AG09319 (cell line): ENCODE results near the gene EXOC6B.

Experiments used
- DNase-seq: peaks from one replicate; pipeline ENCODE4 v3.0.0-alpha.2; 2010; ENCODE audit warnings: low read depth; ENCODE audit errors: extremely low read depth
- TF ChIP-seq, protein P1 (sequence below): IDR thresholded peaks from 2 replicates; pipeline ENCODE4 v1.5.1; 2011; ENCODE audit warnings: low read depth, mild to moderate bottlenecking, inconsistent platforms, low read length, moderate library complexity

EXOC6B gene

DNA sequence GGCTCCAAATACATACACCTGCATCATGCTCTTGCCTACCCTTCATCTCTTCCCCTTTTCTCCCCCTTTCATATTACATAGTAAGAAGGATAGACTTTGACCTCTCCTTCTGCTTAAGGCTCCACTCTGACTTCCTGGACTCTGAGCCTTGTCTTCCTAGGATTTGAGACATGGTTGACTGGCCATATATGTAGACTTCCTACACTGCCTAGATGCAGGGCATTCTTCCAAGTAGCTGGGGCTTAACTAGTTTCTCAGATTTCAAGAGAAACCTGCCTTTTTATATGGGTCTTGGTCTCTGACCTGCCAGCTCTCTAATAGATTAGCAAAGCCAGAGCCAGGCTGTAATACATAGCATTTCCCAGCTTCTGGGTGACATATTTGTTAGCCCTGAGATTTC, 642.8 kb downstream of the EXOC6B start:
- TF ChIP-seq, protein P1, sequence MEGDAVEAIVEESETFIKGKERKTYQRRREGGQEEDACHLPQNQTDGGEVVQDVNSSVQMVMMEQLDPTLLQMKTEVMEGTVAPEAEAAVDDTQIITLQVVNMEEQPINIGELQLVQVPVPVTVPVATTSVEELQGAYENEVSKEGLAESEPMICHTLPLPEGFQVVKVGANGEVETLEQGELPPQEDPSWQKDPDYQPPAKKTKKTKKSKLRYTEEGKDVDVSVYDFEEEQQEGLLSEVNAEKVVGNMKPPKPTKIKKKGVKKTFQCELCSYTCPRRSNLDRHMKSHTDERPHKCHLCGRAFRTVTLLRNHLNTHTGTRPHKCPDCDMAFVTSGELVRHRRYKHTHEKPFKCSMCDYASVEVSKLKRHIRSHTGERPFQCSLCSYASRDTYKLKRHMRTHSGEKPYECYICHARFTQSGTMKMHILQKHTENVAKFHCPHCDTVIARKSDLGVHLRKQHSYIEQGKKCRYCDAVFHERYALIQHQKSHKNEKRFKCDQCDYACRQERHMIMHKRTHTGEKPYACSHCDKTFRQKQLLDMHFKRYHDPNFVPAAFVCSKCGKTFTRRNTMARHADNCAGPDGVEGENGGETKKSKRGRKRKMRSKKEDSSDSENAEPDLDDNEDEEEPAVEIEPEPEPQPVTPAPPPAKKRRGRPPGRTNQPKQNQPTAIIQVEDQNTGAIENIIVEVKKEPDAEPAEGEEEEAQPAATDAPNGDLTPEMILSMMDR = no peak
- DNase-seq = no peak

DNA sequence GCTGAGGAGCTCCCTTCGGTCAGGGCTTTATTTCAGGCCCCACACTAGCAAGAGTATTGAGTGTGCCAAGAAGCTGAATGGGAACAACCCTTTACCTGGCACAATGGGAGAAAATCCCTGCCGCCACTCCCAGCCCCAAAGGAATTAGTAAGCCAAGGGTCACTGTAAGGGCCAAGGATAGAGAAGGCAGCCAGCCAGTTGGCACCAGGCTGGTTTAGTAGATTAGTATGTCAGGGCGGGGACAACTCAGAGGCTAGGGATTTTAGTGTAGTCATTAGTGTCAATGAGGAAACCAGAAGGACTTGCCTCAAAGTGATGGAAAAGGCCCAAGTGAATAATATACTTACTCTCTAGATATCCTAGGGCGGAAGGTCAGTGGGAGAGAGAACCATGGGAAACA, 643.3 kb downstream of the EXOC6B start:
- DNase-seq = no peak
- TF ChIP-seq, protein P1 = no peak

DNA sequence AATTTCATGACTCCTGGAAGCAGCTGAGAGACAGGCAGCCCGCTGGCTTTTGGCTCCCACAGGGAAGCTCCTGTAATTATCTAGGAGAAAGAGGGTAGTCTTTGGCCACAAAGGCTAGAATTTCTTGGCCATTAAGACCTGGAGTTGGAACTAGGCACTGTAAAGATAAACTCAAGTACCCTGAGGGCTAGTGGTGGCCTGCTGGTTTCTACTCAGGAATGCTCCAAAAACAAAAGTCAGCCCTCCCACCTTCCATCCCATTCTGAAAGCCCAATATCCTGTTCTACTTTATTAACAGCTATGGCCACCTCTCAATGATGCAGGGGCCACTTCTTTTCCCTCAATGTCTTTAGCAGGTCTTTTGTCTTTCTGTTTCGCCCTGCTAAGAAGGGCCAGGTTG, 644.2 kb downstream of the EXOC6B start:
- no peak for DNase-seq
- TF ChIP-seq, protein P1 = no peak

DNA sequence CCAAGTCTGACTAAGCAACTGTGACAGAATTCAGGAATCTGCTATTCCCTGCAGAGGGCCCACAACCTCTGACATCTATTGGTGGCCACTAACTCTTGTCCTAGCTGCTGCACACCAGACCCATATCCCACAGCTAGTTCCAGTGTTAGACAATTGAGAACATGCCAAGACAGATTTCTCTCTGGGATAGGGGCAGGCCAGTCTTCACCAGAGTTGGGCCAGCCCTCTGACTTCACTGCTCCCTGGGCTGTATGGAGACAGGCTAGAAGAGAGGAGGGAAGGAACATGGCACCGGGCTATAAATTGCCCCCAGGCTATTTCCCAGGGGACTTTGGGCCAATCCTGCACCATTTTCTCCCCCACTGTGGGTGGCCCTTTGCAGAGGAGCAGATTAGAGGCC, 645.5 kb downstream of the EXOC6B start:
- DNase-seq = no peak

DNA sequence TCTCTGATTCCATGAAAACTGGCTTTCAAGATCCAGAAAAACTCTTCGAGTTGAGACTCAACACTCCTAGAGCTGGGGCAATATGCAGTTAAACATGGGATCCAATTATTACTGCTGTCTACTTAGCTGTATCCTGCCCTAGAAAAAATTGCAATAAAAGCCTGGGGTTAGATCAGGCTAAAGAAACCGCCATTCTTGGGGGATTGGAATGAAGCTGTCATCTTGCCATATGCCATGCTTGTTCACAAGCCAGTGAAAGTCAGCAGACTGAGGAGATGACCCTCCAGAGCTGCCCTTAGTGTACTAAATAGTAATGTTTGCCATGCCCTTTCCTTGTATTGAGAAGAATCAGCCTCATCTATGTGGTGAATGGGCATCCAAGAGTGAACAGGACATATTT, 647.3 kb downstream of the EXOC6B start:
- TF ChIP-seq, protein P1 = no peak
- DNase-seq = no peak

More for the DNA sequence above, 645.5 kb downstream of the EXOC6B start:
- TF ChIP-seq, protein P1 = no peak

DNA sequence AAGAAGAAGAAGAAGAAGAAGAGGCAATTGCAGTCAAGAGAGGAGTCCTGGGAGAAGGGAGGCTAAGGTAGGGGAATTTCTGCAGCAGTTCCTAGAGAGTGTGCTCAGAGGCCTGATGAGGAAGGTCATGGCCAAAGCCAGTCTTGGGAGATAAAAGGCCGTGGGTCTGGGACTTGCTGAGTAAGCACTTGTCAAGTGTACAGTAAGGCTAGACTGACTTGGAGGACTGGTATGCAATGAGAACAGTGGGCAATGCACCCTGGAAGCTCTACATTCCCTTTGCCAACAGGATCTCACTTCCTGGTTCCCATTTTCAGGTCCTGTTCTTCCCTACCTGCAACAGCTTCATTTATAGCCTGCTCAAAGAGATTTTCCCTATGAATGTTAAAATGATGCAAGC, 649.6 kb downstream of the EXOC6B start:
- DNase-seq = no peak
- TF ChIP-seq, protein P1 = no peak

DNA sequence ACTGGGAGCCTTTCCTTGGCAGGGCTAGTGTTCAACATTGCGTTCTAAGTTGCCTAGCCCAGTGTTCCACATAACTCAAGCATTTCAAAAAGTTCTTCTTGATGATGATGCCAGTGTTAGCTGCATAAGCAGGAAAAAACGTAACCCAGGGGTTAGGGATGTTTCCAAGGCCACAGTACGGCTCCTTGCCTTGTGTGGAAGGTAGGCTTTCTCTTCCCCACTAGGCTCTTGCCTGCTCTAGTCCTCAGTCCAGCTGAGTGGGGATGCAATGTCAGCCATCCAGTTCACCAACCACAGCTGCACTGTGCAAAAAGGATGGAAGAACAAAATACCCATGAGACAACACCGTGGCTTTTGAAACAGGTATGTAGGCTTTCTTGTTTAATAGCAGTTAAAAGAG, 650.2 kb downstream of the EXOC6B start:
- DNase-seq = no peak
- TF ChIP-seq, protein P1 = no peak
